ENCODE data around the gene ATP5F1D. TPM values are rescaled to one million over a fixed set of nuclear protein-coding genes. Genes with fewer than 3 reads are reported as not detected.

Gene ATP5F1D
- total and polyA plus RNA-seq, 2 of the 13 experiments (the other 11 are each of a cell fraction or from before 2014, with no cell fraction given), result 39.4 to 78.7 TPM

GRCh38 chr19:1286487-1287353, 45.2 kb downstream of the ATP5F1D start (continued):
- TF ChIP-seq PCBP1 (IDR thresholded peaks at IDR 0.05; ENCODE audit: borderline replicate concordance, low read depth, low read length) (0 out of 2 replicates have a peak, but pooled peaks have one; percentile 17), EED (CRISPR knock-in tag; IDR thresholded peaks at IDR 0.05) (no peak), SMARCC2 (IDR thresholded peaks at IDR 0.05) (no peak), ZNF687 (CRISPR knock-in tag; IDR thresholded peaks at IDR 0.05) (peak; percentile 2; the same call in 1 of the 2 replicates), ZNF646 (CRISPR knock-in tag; IDR thresholded peaks at IDR 0.05) (no peak), GABPA (IDR thresholded peaks at IDR 0.05; ENCODE audit: low read depth, low read length) (no peak), GABPA (CRISPR knock-in tag; IDR thresholded peaks at IDR 0.05; ENCODE audit: low read depth) (no peak)
- TF ChIP-seq, protein P1, sequence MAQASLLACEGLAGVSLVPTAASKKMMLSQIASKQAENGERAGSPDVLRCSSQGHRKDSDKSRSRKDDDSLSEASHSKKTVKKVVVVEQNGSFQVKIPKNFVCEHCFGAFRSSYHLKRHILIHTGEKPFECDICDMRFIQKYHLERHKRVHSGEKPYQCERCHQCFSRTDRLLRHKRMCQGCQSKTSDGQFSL (CRISPR knock-in tag; IDR thresholded peaks at IDR 0.05), result 0 out of 2 replicates have a peak, but pooled peaks have one; percentile 44
- TF ChIP-seq, protein P2, sequence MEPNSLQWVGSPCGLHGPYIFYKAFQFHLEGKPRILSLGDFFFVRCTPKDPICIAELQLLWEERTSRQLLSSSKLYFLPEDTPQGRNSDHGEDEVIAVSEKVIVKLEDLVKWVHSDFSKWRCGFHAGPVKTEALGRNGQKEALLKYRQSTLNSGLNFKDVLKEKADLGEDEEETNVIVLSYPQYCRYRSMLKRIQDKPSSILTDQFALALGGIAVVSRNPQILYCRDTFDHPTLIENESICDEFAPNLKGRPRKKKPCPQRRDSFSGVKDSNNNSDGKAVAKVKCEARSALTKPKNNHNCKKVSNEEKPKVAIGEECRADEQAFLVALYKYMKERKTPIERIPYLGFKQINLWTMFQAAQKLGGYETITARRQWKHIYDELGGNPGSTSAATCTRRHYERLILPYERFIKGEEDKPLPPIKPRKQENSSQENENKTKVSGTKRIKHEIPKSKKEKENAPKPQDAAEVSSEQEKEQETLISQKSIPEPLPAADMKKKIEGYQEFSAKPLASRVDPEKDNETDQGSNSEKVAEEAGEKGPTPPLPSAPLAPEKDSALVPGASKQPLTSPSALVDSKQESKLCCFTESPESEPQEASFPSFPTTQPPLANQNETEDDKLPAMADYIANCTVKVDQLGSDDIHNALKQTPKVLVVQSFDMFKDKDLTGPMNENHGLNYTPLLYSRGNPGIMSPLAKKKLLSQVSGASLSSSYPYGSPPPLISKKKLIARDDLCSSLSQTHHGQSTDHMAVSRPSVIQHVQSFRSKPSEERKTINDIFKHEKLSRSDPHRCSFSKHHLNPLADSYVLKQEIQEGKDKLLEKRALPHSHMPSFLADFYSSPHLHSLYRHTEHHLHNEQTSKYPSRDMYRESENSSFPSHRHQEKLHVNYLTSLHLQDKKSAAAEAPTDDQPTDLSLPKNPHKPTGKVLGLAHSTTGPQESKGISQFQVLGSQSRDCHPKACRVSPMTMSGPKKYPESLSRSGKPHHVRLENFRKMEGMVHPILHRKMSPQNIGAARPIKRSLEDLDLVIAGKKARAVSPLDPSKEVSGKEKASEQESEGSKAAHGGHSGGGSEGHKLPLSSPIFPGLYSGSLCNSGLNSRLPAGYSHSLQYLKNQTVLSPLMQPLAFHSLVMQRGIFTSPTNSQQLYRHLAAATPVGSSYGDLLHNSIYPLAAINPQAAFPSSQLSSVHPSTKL (CRISPR knock-in tag; IDR thresholded peaks at IDR 0.05), result no peak
- TF ChIP-seq, protein P3, sequence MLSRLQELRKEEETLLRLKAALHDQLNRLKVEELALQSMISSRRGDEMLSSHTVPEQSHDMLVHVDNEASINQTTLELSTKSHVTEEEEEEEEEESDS (CRISPR knock-in tag; IDR thresholded peaks at IDR 0.05; ENCODE audit: borderline replicate concordance), result no peak
- TF ChIP-seq, protein P4, sequence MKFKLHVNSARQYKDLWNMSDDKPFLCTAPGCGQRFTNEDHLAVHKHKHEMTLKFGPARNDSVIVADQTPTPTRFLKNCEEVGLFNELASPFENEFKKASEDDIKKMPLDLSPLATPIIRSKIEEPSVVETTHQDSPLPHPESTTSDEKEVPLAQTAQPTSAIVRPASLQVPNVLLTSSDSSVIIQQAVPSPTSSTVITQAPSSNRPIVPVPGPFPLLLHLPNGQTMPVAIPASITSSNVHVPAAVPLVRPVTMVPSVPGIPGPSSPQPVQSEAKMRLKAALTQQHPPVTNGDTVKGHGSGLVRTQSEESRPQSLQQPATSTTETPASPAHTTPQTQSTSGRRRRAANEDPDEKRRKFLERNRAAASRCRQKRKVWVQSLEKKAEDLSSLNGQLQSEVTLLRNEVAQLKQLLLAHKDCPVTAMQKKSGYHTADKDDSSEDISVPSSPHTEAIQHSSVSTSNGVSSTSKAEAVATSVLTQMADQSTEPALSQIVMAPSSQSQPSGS (CRISPR knock-in tag; IDR thresholded peaks at IDR 0.05), result no peak

Data from HepG2 (cell line).